Retinal pigment epithelial cell (primary cell): Measurements from ENCODE around the gene SLC39A1.
A peak's percentile ranks its signal among the peaks of the same experiment; 100 is the strongest.

ENCODE experiments used
- DNase-seq: peaks from one replicate; pipeline ENCODE4 v3.0.0-alpha.2; 2010; ENCODE audit warnings: low read depth
- H3K4me3 ChIP-seq: 2 replicates; pipeline ENCODE4 v1.5.1; 2011; ENCODE audit warnings: mild to moderate bottlenecking, low read length, control low read depth, moderate library complexity
- CTCF ChIP-seq: conservative IDR thresholded peaks from 2 replicates; pipeline ENCODE4 v1.5.1; 2011; ENCODE audit warnings: low read depth, low read length, control low read depth, inconsistent platforms

The SLC39A1 gene

GRCh38 chr1:153945795-153946621 is 17.3 kb downstream of the SLC39A1 start:
- no peak for TF ChIP-seq CTCF
- no peak for DNase-seq
- peak overlapping the region; percentile 80 for H3K4me3 ChIP-seq

DNA sequence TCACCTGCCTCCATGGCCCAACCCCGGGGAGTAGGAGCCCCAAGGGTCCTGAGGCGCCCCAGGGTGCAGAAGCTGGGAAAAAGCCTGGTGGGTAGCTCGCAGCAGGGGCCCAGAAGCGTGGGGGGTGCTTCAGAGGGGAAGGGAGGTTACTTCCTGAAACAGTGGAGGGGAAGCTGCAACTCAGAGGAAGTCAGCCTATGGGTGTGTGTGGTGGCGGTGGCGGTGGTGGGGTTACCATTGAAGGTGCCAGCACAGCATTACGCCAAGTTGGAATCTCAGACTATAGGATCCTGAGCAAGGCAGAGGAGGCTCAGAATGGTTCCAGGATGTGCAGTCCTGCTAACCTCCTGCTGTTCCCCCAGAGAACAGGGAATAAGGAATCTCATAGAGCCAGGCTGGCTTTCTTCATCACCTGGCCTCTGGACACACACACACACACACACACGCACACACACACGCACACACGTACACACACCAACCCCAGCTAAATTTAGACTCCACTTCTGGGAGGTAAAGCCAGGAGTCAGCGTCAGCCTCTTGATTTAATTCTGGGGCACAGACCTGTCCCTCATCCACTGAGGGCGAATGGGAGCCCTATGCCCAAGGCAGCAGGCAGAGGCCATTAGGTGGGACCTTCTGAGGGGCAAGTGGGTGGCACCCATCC is 18.1 kb downstream of the SLC39A1 start:
- H3K4me3 ChIP-seq: peak overlapping the region; percentile 80
- DNase-seq: no peak
- TF ChIP-seq CTCF: no peak

DNA sequence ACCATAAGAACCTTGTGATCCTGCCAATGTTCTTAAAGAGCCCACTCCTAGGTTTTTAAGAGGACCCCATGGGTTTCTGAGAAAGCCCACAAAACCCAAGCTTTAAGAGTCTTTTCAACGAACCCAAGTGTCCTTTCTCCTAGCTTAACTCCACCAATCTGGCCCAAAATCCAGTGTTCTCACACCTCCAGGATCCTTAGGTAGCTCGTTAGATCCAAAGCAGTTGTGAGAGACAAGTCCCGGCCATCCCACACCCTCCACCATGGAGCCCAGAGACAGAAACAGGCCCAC is 18.6 kb downstream of the SLC39A1 start:
- DNase-seq: no peak
- no peak for TF ChIP-seq CTCF
- no peak overlapping the region for H3K4me3 ChIP-seq

DNA sequence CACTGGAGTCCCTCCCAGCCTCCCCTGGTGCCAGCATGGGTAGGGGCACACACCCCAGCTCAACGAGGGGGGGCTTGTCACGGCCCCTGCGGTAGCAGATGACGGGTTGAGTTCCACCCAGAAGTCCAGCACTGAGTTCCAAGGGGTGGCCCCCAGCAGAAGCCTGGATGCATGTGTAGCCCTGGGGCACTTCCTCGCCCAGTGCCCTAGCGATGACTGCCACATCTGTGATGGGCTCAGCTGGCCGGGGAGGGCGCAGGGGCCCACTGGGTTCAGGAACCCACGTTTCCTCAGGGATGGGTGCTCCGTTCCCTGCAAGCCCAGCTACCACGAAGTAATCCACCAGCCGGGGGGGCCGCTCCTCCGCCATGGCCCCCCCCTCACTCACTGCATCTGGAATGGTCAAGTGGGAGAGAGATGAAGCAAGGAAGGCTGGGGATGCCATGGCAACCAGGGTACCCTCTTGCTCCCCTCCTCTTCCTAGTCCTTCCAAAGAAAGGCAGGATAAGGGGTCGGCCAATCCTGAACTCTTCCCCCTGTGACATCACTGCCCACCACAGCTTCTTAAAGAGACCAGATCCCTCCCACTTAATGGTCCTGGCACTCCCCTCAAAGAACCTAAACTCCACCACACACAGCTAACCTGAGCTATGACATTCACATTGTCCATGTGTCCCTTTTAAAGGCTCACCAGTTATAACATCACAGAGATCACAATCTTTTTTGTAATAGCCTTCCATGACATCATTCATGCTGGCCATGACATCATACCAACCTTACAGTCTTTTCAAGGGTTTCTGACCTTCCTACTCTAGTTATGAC is 19.1 kb downstream of the SLC39A1 start:
- no peak for DNase-seq
- no peak for TF ChIP-seq CTCF
- H3K4me3 ChIP-seq: no peak overlapping the region

DNA sequence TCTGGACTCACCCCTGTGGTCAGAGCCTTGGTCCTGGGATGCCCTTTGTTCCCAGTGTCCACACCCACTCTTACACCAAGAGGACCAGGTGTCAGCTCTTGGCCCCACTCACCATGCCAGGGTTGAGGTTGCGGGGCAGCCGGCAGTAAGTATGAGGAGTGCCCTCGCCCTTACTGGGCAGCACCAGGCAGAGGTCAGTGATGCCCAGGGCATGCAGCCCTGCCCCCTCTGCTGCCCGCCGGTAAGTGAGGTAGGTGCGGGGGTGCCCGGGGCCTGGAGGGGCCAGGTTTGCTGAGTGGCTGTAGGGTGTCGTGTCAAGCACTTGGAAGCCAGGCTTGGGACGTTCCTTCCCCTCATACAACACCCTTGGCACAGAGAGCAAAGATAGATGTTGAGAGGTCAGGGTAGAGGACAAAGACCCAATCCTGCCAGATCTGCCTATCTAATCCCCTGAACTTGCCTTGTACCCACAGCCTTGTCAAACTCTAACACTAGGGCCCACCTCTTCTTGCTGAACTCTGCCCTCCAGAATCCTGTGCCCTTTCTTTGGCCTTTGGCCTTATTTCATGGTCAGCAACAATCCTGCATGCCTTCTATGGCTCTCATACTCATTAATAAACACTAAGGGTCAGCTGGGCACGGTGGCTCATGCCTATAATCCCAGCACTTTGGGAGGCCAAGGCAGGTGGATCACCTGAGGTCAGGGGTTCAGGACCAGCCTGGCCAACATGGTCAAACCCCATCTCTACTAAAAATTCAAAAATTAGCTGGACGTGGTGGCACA is 20.4 kb downstream of the SLC39A1 start:
- H3K4me3 ChIP-seq: no peak overlapping the region
- no peak for DNase-seq
- no peak for TF ChIP-seq CTCF

DNA sequence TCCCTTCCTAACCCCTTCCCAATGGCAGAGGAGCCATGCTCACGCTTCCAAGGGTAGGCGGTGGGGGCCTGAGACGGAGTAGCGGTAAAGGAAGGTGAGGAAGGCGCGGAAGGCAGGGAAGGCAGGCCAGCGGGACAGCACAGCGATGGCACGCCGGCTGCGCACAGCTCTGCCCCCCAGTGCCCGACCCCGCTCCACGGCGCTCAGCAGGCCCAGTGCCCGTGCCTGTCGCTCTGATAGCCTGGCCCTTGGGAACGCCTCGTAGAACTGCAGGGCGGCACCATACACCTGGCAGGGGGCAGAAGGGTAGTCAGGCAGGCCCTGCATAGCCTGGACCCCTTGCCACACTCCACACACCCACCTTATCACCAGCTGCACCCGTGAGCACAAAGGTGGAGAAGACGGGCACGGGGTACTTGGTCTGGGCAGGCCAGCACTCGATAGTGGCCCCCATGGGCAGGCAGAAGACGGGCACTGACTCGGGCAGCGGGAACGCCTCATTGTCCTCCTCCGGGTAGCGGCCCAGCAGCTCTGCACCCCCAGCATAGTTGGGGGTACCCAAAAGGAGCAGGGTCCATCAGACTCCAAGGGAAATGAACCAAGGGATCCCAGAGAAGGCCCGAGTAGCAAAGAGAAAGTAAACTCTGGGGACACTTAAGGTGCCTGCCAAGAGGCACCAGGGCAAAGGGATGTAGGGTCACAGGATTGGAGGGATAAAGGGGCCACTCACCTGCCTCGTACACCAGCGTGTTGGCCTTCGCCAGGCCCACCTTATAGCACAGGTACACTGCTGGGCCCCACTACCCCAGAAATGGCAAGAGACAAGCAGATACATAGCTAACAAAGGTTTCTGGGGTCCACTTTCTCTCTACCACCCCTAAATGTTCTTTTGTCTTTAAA is 21.3 kb downstream of the SLC39A1 start:
- no peak for TF ChIP-seq CTCF
- DNase-seq: no peak
- no peak overlapping the region for H3K4me3 ChIP-seq
